Lung (tissue), 12 donors: ENCODE data around the gene ITIH2. TPM values are rescaled to one million over a fixed set of nuclear protein-coding genes. Genes with fewer than 3 reads are reported as not detected.
A peak's percentile ranks its signal among the peaks of the same experiment; 100 is the strongest.

Source experiments
- ATAC-seq: fragments of 200-7000 bp; cut with Tn5 transposase; one replicate; pipeline ENCODE4 v1.9.1; 2020; ENCODE audit warnings: moderate number of reproducible peaks; ENCODE audit not compliant: insufficient read depth, low FRiP score
- DNase-seq, 3 donors: peaks; one replicate each; pipeline ENCODE4 v3.0.0-alpha.2; 2013 to 2017
- H3K27ac ChIP-seq, 2 donors: one replicate each; pipeline ENCODE4 v1.5.1; 2013; ENCODE audit warnings: mild to moderate bottlenecking in 2 of 2, moderate library complexity in 2 of 2, control low read depth in 1 of 2, inconsistent platforms in 1 of 2, low read depth in 1 of 2, low read length in 1 of 2
- H3K27me3 ChIP-seq, 3 donors: one replicate each; pipeline ENCODE4 v1.5.1; 2013; ENCODE audit warnings: low read length in 2 of 3; ENCODE audit not compliant: control insufficient read depth in 3 of 3, insufficient read depth in 3 of 3
- H3K36me3 ChIP-seq, 4 donors: one replicate each; pipeline ENCODE4 v1.5.1; 2013; ENCODE audit warnings: low read length in 4 of 4, mild to moderate bottlenecking in 1 of 4, moderate library complexity in 1 of 4; ENCODE audit not compliant: control insufficient read depth in 4 of 4, insufficient read depth in 4 of 4
- H3K4me1 ChIP-seq, 5 donors: one replicate each; pipeline ENCODE4 v1.5.1; 2013; ENCODE audit warnings: low read length in 5 of 5, mild to moderate bottlenecking in 2 of 5, moderate library complexity in 1 of 5; ENCODE audit not compliant: control insufficient read depth in 5 of 5, insufficient read depth in 5 of 5
- H3K4me3 ChIP-seq: one replicate; pipeline ENCODE4 v1.5.1; 2013; ENCODE audit warnings: mild to moderate bottlenecking, control low read depth, moderate library complexity
- H3K9ac ChIP-seq, 2 donors: one replicate each; pipeline ENCODE4 v1.5.1; 2013; ENCODE audit warnings: low read length in 2 of 2, control low read depth in 1 of 2; ENCODE audit not compliant: insufficient read depth in 1 of 2
- H3K9me3 ChIP-seq, 4 donors: one replicate each; pipeline ENCODE4 v1.5.1; 2013; ENCODE audit warnings: low read length in 3 of 4, mild to moderate bottlenecking in 1 of 4, moderate library complexity in 1 of 4; ENCODE audit not compliant: control insufficient read depth in 4 of 4, insufficient read depth in 3 of 4
- CTCF ChIP-seq: IDR thresholded peaks from 2 replicates; pipeline ENCODE4 v1.5.1; 2012; ENCODE audit warnings: mild to moderate bottlenecking; ENCODE audit errors: control extremely low read depth, extremely low read depth
- WGBS, 2 donors: extraction: QIAGEN DNeasy Blood & Tissue Kit; methylation state at CpG; one replicate each; pipeline ENCODE4 v1.1.7; 2013; 5-methylcytosine and 5-hydroxymethylcytosine counted together
- polyA plus RNA-seq, 2 donors: library from polyadenylated mRNA; stranded (reverse); fragments of 200-250 nt; gene quantifications; one replicate each; pipeline ENCODE4 v1.2.1, GENCODE V29; 2013
- total RNA-seq, 2 donors: library from RNA; depleted of rRNA in 1 of 2; stranded (reverse); fragments of >200 nt in 1 of 2; gene quantifications; one replicate each; pipeline ENCODE4 v1.2.1, GENCODE V29; 2014 to 2021
- donor health status: control.
- donor health status: control.
- donor health status: Bipolar disorder and iron deficiency.
- donor health status: healthy.
- donor health status: DM: yes; HTN: yes; CAD: no.

Gene ITIH2
- total and polyA plus RNA-seq, 4 donors: 0.08 to 4.9 (median 0.95) TPM; not detected in 1

GRCh38 chr10:7659560-7659959 lies 43.6 kb upstream of the ITIH2 start:
- Histone ChIP-seq H3K9ac (no peak overlapping the region), H3K4me3 (no peak overlapping the region), H3K27me3 (peaks cover 0 to 8% (median 5%) of the 10 kb centered on the region in 3 donors), H3K27ac (no peak overlapping the region), H3K36me3 (no peaks in the 10 kb centered on the region), H3K4me1 (no peaks in the 10 kb centered on the region), H3K9me3 (no peaks in the 10 kb centered on the region)
- 68 to 78% methylated on average over 4 of the region's 4 CpGs for WGBS, 2 donors
- no peak for TF ChIP-seq CTCF
- no peak for DNase-seq
- no peak for ATAC-seq

GRCh38 chr10:7662522-7662921 lies 40.6 kb upstream of the ITIH2 start:
- no peak overlapping the region for H3K4me3 ChIP-seq
- no peak for ATAC-seq
- no peaks in the 10 kb centered on the region for H3K9me3 ChIP-seq
- peaks cover 0 to 7% (median 3%) of the 10 kb centered on the region in 5 donors for H3K4me1 ChIP-seq
- TF ChIP-seq CTCF: no peak
- no peak overlapping the region for H3K27ac ChIP-seq
- H3K9ac ChIP-seq: no peak overlapping the region
- no peaks in the 10 kb centered on the region for H3K36me3 ChIP-seq
- peaks cover 0 to 22% (median 14%) of the 10 kb centered on the region in 3 donors for H3K27me3 ChIP-seq
- 81 to 88% methylated on average over 5 of the region's 5 CpGs for WGBS, 2 donors
- DNase-seq: no peak

GRCh38 chr10:7664707-7665106 lies 38.4 kb upstream of the ITIH2 start:
- DNase-seq (no peak), ATAC-seq (no peak)
- Histone ChIP-seq H3K9me3 (no peaks in the 10 kb centered on the region), H3K4me1 (peaks cover 0 to 7% (median 5%) of the 10 kb centered on the region in 5 donors), H3K36me3 (no peaks in the 10 kb centered on the region), H3K9ac (no peak overlapping the region), H3K27me3 (peaks cover 0 to 30% (median 14%) of the 10 kb centered on the region in 3 donors), H3K27ac (no peak overlapping the region), H3K4me3 (no peak overlapping the region)
- WGBS, 2 donors: 64 to 66% methylated on average over 2 of the region's 2 CpGs
- TF ChIP-seq CTCF: no peak

- peaks cover 0 to 7% (median 5%) of the 10 kb centered on the region in 5 donors for H3K4me1 ChIP-seq
- peak overlapping the region in 1 of 2 donors; percentile 71 for H3K9ac ChIP-seq
- no peak for ATAC-seq
- no peaks in the 10 kb centered on the region for H3K36me3 ChIP-seq
- no peak overlapping the region for H3K4me3 ChIP-seq
- TF ChIP-seq CTCF: no peak
- WGBS, 2 donors: 18 to 21% methylated on average over 6 of the region's 6 CpGs
- peak in 2 of 3 donors; percentile 29 to 45 for DNase-seq
- no peak overlapping the region for H3K27ac ChIP-seq
- H3K9me3 ChIP-seq: no peaks in the 10 kb centered on the region
- H3K27me3 ChIP-seq: peaks cover 0 to 33% (median 14%) of the 10 kb centered on the region in 3 donors
These were observed 37.3 kb upstream of the ITIH2 start for GRCh38 chr10:7665767-7666166.
